ENCODE results near the gene DPP6. TPM values are rescaled to one million over a fixed set of nuclear protein-coding genes. Genes with fewer than 3 reads are reported as not detected.

Gene DPP6
- total and polyA plus RNA-seq, 5 donors from 2014 or later, result not detected

- Mint-ChIP-seq H3K9me3 (peaks cover 0 to 4% (median 2%) of the 10 kb centered on the region in 7 donors), H3K27ac (no peak overlapping the region), H3K4me3 (no peak overlapping the region), H3K4me1 (no peaks in the 10 kb centered on the region), H3K36me3 (no peaks in the 10 kb centered on the region), H3K27me3 (no peaks in the 10 kb centered on the region)
- H3K27ac ChIP-seq (ENCODE audit: insufficient read depth, low read length, poor library complexity, severe bottlenecking), result no peak overlapping the region
- H3K4me3 ChIP-seq (ENCODE audit: low read depth, low read length), result no peak overlapping the region
- H3K9me3 ChIP-seq (ENCODE audit: control insufficient read depth in 2 of 2, low read length in 2 of 2), result no peaks in the 10 kb centered on the region
- no peak for ATAC-seq (ENCODE audit: low read depth in 2 of 2)
- DNase-seq, result no peak
- no peaks in the 10 kb centered on the region for H3K27me3 ChIP-seq (ENCODE audit: control insufficient read depth, insufficient read depth, low read length)
- H3K4me1 ChIP-seq (ENCODE audit: control insufficient read depth, insufficient read depth, low read length, poor library complexity, severe bottlenecking), result no peaks in the 10 kb centered on the region
- H3K36me3 ChIP-seq (ENCODE audit: control insufficient read depth, insufficient read depth, low read length), result no peaks in the 10 kb centered on the region
Measured at GRCh38 chr7:154640917-154641316, 588.7 kb downstream of the DPP6 start.

GRCh38 chr7:154644366-154644765 is 592.2 kb downstream of the DPP6 start:
- no peak overlapping the region for H3K27ac Mint-ChIP-seq
- no peaks in the 10 kb centered on the region for H3K27me3 Mint-ChIP-seq
- peaks cover 0 to 6% (median 4%) of the 10 kb centered on the region in 7 donors for H3K9me3 Mint-ChIP-seq
- no peak overlapping the region for H3K27ac ChIP-seq (ENCODE audit: insufficient read depth, low read length, poor library complexity, severe bottlenecking)
- H3K9me3 ChIP-seq (ENCODE audit: control insufficient read depth in 2 of 2, low read length in 2 of 2), result no peaks in the 10 kb centered on the region
- H3K4me1 ChIP-seq (ENCODE audit: control insufficient read depth, insufficient read depth, low read length, poor library complexity, severe bottlenecking), result no peaks in the 10 kb centered on the region
- no peaks in the 10 kb centered on the region for H3K36me3 ChIP-seq (ENCODE audit: control insufficient read depth, insufficient read depth, low read length)
- no peaks in the 10 kb centered on the region for H3K36me3 Mint-ChIP-seq
- no peak overlapping the region for H3K4me3 ChIP-seq (ENCODE audit: low read depth, low read length)
- H3K27me3 ChIP-seq (ENCODE audit: control insufficient read depth, insufficient read depth, low read length), result no peaks in the 10 kb centered on the region
- no peak overlapping the region for H3K4me3 Mint-ChIP-seq
- ATAC-seq (ENCODE audit: low read depth in 2 of 2), result no peak
- DNase-seq, result no peak
- peaks cover 0 to 3% (median 0%) of the 10 kb centered on the region in 4 donors for H3K4me1 Mint-ChIP-seq

- DNase-seq, result no peak
Measured at GRCh38 chr7:154646126-154647013, 594.2 kb downstream of the DPP6 start.

GRCh38 chr7:154647625-154648024 is 595.4 kb downstream of the DPP6 start:
- Histone ChIP-seq H3K4me1 (ENCODE audit: control insufficient read depth, insufficient read depth, low read length, poor library complexity, severe bottlenecking) (no peaks in the 10 kb centered on the region), H3K36me3 (ENCODE audit: control insufficient read depth, insufficient read depth, low read length) (no peaks in the 10 kb centered on the region), H3K4me3 (ENCODE audit: low read depth, low read length) (no peak overlapping the region), H3K9me3 (ENCODE audit: control insufficient read depth in 2 of 2, low read length in 2 of 2) (no peaks in the 10 kb centered on the region), H3K27me3 (ENCODE audit: control insufficient read depth, insufficient read depth, low read length) (no peaks in the 10 kb centered on the region), H3K27ac (ENCODE audit: insufficient read depth, low read length, poor library complexity, severe bottlenecking) (no peak overlapping the region)
- ATAC-seq (ENCODE audit: low read depth in 2 of 2), result no peak
- Mint-ChIP-seq H3K4me1 (peaks cover 0 to 3% (median 0%) of the 10 kb centered on the region in 4 donors), H3K9me3 (peaks cover 0 to 6% (median 2%) of the 10 kb centered on the region in 7 donors), H3K4me3 (no peak overlapping the region), H3K36me3 (no peaks in the 10 kb centered on the region), H3K27me3 (no peaks in the 10 kb centered on the region), H3K27ac (no peak overlapping the region)
- DNase-seq, result no peak

More at GRCh38 chr7:154646126-154647013, 594.2 kb downstream of the DPP6 start:
- no peak for ATAC-seq (ENCODE audit: low read depth in 2 of 2)
- Histone ChIP-seq H3K4me1 (ENCODE audit: control insufficient read depth, insufficient read depth, low read length, poor library complexity, severe bottlenecking) (no peaks in the 10 kb centered on the region), H3K27me3 (ENCODE audit: control insufficient read depth, insufficient read depth, low read length) (no peaks in the 10 kb centered on the region), H3K36me3 (ENCODE audit: control insufficient read depth, insufficient read depth, low read length) (no peaks in the 10 kb centered on the region), H3K27ac (ENCODE audit: insufficient read depth, low read length, poor library complexity, severe bottlenecking) (no peak overlapping the region), H3K9me3 (ENCODE audit: control insufficient read depth in 2 of 2, low read length in 2 of 2) (no peaks in the 10 kb centered on the region), H3K4me3 (ENCODE audit: low read depth, low read length) (no peak overlapping the region)
- no peak overlapping the region for H3K4me3 Mint-ChIP-seq
- H3K27ac Mint-ChIP-seq, result no peak overlapping the region
- H3K4me1 Mint-ChIP-seq, result peaks cover 0 to 3% (median 0%) of the 10 kb centered on the region in 4 donors
- H3K9me3 Mint-ChIP-seq, result peaks cover 0 to 6% (median 2%) of the 10 kb centered on the region in 7 donors
- H3K36me3 Mint-ChIP-seq, result no peaks in the 10 kb centered on the region
- H3K27me3 Mint-ChIP-seq, result no peaks in the 10 kb centered on the region

- no peak for ATAC-seq (ENCODE audit: low read depth in 2 of 2)
- H3K4me3 Mint-ChIP-seq, result no peak overlapping the region
- peaks cover 0 to 3% (median 0%) of the 10 kb centered on the region in 4 donors for H3K4me1 Mint-ChIP-seq
- Histone ChIP-seq H3K9me3 (ENCODE audit: control insufficient read depth in 2 of 2, low read length in 2 of 2) (no peaks in the 10 kb centered on the region), H3K4me1 (ENCODE audit: control insufficient read depth, insufficient read depth, low read length, poor library complexity, severe bottlenecking) (no peaks in the 10 kb centered on the region), H3K27ac (ENCODE audit: insufficient read depth, low read length, poor library complexity, severe bottlenecking) (no peak overlapping the region), H3K4me3 (ENCODE audit: low read depth, low read length) (no peak overlapping the region), H3K27me3 (ENCODE audit: control insufficient read depth, insufficient read depth, low read length) (no peaks in the 10 kb centered on the region), H3K36me3 (ENCODE audit: control insufficient read depth, insufficient read depth, low read length) (no peaks in the 10 kb centered on the region)
- no peaks in the 10 kb centered on the region for H3K36me3 Mint-ChIP-seq
- H3K27me3 Mint-ChIP-seq, result no peaks in the 10 kb centered on the region
- H3K9me3 Mint-ChIP-seq, result peaks cover 0 to 6% (median 2%) of the 10 kb centered on the region in 7 donors
- no peak for DNase-seq
- no peak overlapping the region for H3K27ac Mint-ChIP-seq
Measured at GRCh38 chr7:154649015-154649414, 596.8 kb downstream of the DPP6 start.

- Histone ChIP-seq H3K9me3 (ENCODE audit: control insufficient read depth in 2 of 2, low read length in 2 of 2) (no peaks in the 10 kb centered on the region), H3K36me3 (ENCODE audit: control insufficient read depth, insufficient read depth, low read length) (no peaks in the 10 kb centered on the region), H3K27me3 (ENCODE audit: control insufficient read depth, insufficient read depth, low read length) (no peaks in the 10 kb centered on the region), H3K4me3 (ENCODE audit: low read depth, low read length) (no peak overlapping the region), H3K27ac (ENCODE audit: insufficient read depth, low read length, poor library complexity, severe bottlenecking) (no peak overlapping the region), H3K4me1 (ENCODE audit: control insufficient read depth, insufficient read depth, low read length, poor library complexity, severe bottlenecking) (no peaks in the 10 kb centered on the region)
- H3K27me3 Mint-ChIP-seq, result no peaks in the 10 kb centered on the region
- H3K36me3 Mint-ChIP-seq, result no peaks in the 10 kb centered on the region
- no peak overlapping the region for H3K27ac Mint-ChIP-seq
- ATAC-seq (ENCODE audit: low read depth in 2 of 2) (no peak), DNase-seq (no peak)
- H3K4me1 Mint-ChIP-seq, result peaks cover 0 to 3% (median 0%) of the 10 kb centered on the region in 4 donors
- peaks cover 0 to 8% (median 2%) of the 10 kb centered on the region in 7 donors for H3K9me3 Mint-ChIP-seq
- H3K4me3 Mint-ChIP-seq, result no peak overlapping the region
Measured at GRCh38 chr7:154649434-154649833, 597.2 kb downstream of the DPP6 start.

GRCh38 chr7:154650275-154650674 is 598.1 kb downstream of the DPP6 start:
- Mint-ChIP-seq H3K27me3 (no peaks in the 10 kb centered on the region), H3K4me1 (peaks cover 0 to 3% (median 0%) of the 10 kb centered on the region in 4 donors), H3K36me3 (no peaks in the 10 kb centered on the region), H3K4me3 (no peak overlapping the region), H3K27ac (no peak overlapping the region), H3K9me3 (peaks cover 0 to 9% (median 2%) of the 10 kb centered on the region in 7 donors)
- no peaks in the 10 kb centered on the region for H3K4me1 ChIP-seq (ENCODE audit: control insufficient read depth, insufficient read depth, low read length, poor library complexity, severe bottlenecking)
- ATAC-seq (ENCODE audit: low read depth in 2 of 2) (no peak), DNase-seq (no peak)
- H3K27me3 ChIP-seq (ENCODE audit: control insufficient read depth, insufficient read depth, low read length), result no peaks in the 10 kb centered on the region
- no peak overlapping the region for H3K4me3 ChIP-seq (ENCODE audit: low read depth, low read length)
- no peaks in the 10 kb centered on the region for H3K9me3 ChIP-seq (ENCODE audit: control insufficient read depth in 2 of 2, low read length in 2 of 2)
- H3K27ac ChIP-seq (ENCODE audit: insufficient read depth, low read length, poor library complexity, severe bottlenecking), result no peak overlapping the region
- H3K36me3 ChIP-seq (ENCODE audit: control insufficient read depth, insufficient read depth, low read length), result no peaks in the 10 kb centered on the region

- Histone ChIP-seq H3K36me3 (ENCODE audit: control insufficient read depth, insufficient read depth, low read length) (no peaks in the 10 kb centered on the region), H3K27me3 (ENCODE audit: control insufficient read depth, insufficient read depth, low read length) (no peaks in the 10 kb centered on the region), H3K4me1 (ENCODE audit: control insufficient read depth, insufficient read depth, low read length, poor library complexity, severe bottlenecking) (no peaks in the 10 kb centered on the region), H3K9me3 (ENCODE audit: control insufficient read depth in 2 of 2, low read length in 2 of 2) (no peaks in the 10 kb centered on the region), H3K27ac (ENCODE audit: insufficient read depth, low read length, poor library complexity, severe bottlenecking) (no peak overlapping the region), H3K4me3 (ENCODE audit: low read depth, low read length) (no peak overlapping the region)
- H3K9me3 Mint-ChIP-seq, result peaks cover 0 to 8% (median 2%) of the 10 kb centered on the region in 7 donors
- H3K36me3 Mint-ChIP-seq, result no peaks in the 10 kb centered on the region
- no peak overlapping the region for H3K27ac Mint-ChIP-seq
- H3K4me1 Mint-ChIP-seq, result peaks cover 0 to 3% (median under 1%) of the 10 kb centered on the region in 4 donors
- no peak overlapping the region for H3K4me3 Mint-ChIP-seq
- DNase-seq (no peak), ATAC-seq (ENCODE audit: low read depth in 2 of 2) (no peak)
- no peaks in the 10 kb centered on the region for H3K27me3 Mint-ChIP-seq
Measured at GRCh38 chr7:154651501-154651900, 599.3 kb downstream of the DPP6 start.
